Fibroblast of villous mesenchyme (primary cell): Measurements from ENCODE around the gene TNFAIP8L1. TPM values are rescaled to one million over a fixed set of nuclear protein-coding genes. Genes with fewer than 3 reads are reported as not detected.
A peak's percentile ranks its signal among the peaks of the same experiment; 100 is the strongest.
"Not testable (repeated sequence)": the region's sequence is repeated elsewhere in the genome, so short reads cannot be mapped to it uniquely, and the experiment has no call there.

Experiments used
- DNase-seq: peaks from one replicate; pipeline ENCODE4 v3.0.0-alpha.2; 2010; ENCODE audit warnings: low read depth
- H3K4me3 ChIP-seq: 2 replicates; pipeline ENCODE4 v1.5.1; 2011; ENCODE audit warnings: low read depth, mild to moderate bottlenecking, low read length
- total RNA-seq: library from RNA; depleted of rRNA; stranded (reverse); fragments of >200 nt; gene quantifications from 2 replicates; pipeline ENCODE4 v1.2.3, GENCODE V29; 2012
- TF ChIP-seq, protein P1 (sequence below): IDR thresholded peaks from 2 replicates; pipeline ENCODE4 v1.5.1; 2012; ENCODE audit warnings: low read depth, mild to moderate bottlenecking, low read length; ENCODE audit not compliant: insufficient read depth

Gene TNFAIP8L1
- total RNA-seq, 1 donor = 4.3 TPM

DNA sequence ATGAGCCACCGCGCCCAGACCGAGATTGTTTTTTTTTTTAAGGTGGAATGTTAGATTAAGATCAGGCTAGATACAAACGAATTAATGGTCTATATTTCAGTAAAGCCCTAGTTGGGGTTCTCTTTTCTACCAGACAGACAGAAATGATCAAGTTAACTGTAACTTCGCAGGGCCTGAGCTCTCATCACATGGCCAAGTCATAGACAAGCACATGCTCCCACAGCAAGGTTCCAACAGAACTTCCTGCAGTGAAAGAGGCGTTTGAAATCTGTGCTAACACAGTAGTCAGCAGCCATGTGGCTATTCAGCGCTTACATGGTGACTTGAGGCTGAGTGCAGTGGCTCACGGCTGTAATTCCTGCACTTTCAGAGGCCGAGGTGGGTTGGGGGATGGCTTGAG lies 45.1 kb upstream of the TNFAIP8L1 start:
- H3K4me3 ChIP-seq = no peak overlapping the region
- TF ChIP-seq, protein P1, sequence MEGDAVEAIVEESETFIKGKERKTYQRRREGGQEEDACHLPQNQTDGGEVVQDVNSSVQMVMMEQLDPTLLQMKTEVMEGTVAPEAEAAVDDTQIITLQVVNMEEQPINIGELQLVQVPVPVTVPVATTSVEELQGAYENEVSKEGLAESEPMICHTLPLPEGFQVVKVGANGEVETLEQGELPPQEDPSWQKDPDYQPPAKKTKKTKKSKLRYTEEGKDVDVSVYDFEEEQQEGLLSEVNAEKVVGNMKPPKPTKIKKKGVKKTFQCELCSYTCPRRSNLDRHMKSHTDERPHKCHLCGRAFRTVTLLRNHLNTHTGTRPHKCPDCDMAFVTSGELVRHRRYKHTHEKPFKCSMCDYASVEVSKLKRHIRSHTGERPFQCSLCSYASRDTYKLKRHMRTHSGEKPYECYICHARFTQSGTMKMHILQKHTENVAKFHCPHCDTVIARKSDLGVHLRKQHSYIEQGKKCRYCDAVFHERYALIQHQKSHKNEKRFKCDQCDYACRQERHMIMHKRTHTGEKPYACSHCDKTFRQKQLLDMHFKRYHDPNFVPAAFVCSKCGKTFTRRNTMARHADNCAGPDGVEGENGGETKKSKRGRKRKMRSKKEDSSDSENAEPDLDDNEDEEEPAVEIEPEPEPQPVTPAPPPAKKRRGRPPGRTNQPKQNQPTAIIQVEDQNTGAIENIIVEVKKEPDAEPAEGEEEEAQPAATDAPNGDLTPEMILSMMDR = no peak
- no peak for DNase-seq

DNA sequence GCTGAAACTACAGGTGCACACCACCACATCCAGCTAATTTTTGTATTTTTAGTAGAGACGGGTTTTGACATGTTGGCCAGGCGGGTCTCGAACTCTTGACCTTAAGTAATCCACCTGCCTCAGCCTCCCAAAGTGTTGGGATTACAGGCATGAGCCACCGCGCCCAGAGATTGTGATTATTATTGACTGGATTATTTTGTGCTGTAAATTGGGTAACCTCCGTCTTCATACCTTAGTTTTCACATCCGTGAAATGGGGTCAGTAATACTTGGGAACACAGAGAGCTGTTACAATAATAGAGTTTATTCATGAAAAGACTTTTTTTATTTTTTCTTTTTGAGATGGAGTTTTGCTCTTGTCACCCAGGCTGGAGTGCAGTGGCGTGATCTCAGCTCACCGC lies 44.2 kb upstream of the TNFAIP8L1 start:
- H3K4me3 ChIP-seq, DNase-seq: not testable (repeated sequence)

DNA sequence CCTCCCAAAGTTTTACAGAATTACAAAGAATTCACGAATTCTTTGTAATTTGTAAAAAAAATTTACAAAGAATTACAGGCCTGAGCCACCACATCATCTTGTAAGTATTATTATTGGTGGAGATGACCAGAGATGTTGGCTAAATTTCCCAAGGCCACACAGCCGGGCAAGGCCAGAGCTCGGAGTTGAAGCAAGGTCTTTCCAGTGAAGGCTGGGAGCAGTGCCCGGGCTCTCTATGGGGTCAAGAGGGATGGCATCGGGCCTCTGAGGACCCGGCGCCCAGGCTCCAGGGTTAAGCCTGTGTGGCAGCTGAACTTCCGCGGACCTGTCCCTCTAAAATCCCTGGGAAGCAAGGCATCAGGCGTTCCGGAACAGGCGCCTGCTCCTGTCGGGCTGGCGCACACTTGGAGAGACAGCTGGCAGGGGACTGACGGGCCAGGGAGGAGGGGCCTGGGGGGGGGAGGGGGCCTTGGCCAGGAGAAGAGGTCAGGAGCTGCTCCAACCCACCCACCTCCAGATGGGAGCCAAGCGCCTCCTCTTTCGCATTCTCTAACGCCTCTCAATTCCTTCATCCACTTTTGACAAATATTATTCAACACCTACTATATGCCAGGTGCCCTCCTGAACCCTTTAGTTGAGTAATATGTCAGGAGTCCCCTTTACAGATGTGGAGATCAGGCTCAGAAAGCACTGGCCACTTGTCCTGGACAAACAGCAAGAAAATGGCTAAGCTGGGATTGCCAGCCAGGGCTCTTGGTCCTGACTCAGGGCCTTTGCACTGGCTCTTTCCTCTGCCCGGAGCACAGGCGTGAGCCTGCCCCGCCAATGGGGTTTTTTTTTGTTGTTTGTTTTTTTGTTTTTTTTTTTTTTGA lies 43.0 kb upstream of the TNFAIP8L1 start:
- no peak for DNase-seq
- no peak overlapping the region for H3K4me3 ChIP-seq
- TF ChIP-seq, protein P1 = no peak

DNA sequence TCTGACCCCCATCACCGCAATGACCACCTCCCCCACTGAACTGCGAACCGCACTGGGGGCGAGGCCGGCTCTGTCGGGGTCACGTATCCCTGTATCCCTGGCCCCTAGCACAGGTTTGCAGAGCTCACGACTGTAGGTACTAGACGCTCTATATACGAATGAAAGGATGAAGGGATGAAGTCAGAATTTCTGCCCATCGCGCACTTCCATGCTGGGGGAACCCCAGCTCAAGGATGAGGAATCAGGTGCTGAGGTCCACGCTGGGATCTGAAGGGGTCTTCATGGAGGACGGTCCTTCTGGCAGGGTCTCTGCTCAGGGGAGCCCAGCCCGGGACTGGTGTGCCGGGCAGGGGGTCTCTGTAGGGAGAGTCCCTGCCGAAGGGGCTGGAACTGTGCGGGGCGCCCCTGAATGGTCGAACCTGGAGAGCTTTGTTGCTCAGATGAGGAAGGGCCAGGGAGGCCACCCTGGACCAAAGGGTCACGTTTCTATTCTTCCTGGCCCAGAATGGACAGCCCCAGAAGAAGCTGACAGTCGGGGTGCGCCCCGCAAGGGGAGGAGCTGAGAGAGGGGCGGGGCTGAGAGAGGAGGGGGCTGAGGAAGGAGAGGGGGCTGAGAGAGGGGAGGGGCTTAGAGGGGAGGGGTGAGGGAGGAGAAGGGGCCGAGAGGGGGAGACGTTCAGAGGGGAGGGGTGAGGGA lies 41.9 kb upstream of the TNFAIP8L1 start:
- DNase-seq = no peak
- H3K4me3 ChIP-seq = peak overlapping the region; percentile 38
- TF ChIP-seq, protein P1 = no peak

DNA sequence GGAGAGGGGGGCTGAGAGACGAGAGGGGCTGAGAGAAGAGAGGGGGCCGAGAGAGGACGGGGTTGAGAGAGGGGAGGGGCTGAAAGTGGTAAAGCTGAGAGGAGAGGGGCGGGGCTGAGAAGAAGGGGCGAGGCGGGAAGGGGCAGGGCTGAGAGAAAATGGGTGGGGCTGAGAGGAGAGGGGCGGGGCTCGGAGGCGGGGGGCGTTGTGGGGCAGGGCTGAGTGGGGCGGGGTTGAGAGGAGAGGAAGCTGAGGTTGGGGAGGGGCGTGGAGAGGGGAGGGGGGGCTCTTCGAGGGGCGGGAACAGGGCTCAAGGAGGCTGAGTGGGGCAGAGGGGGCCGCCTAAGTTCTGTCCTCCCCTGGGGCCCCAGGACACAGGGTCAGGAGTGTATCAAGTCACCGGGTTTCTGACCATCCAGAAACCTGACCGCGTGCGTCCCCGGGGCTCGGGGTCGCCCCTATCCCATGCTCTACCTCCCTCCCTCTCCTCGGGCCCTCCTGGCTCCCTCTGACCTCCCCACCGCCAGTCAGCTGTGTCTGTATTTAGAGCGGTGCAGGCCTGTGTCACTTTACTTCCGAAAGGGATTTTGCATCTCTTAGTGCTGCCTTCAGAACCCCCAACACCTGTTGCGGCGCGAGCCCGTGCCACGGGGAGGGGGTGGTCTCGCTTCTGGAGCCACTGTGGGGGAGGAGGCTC lies 41.2 kb upstream of the TNFAIP8L1 start:
- peak; percentile 42 for DNase-seq
- H3K4me3 ChIP-seq = peak overlapping the region; percentile 38
- TF ChIP-seq, protein P1 = no peak

DNA sequence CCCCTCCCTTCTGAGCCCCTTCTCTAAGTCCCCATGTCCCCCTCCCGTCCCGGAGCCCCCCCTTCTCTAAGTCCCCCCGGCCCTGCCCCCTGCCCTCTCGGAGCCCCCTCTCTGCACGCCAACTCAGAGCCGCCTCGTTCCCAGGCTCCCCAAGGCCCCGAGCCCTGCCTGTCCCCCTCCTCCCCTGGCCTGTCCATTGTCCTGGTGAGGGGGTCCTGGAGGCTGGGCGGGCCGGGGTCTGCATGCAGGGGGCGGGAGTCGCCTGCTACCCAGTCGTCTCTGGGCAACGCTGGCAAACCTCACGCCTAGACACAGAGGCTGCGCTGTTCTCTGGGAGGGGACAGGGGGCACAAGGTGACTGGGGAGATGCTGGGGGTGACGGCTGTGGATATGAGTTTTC lies 40.6 kb upstream of the TNFAIP8L1 start:
- DNase-seq = no peak
- TF ChIP-seq, protein P1 = no peak

DNA sequence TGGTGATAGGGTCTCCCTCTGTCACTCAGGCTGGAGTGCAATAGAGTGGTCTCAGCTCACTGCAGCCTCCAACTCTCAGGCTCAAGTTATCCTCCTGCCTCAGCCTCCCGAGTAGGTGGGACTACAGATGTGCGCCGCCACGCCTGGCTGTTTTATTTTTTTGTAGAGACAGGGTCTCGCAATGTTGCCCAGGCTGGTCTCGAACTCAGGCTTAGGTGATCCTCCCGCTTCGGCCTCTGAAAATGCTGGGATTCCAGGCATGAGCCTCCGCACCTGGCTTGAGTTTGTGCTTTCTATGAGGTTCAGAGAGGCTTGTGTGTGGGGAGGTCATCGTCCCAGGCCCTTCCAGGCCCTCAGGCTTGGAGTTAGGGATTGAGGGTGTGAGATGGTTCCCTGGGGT lies 39.2 kb upstream of the TNFAIP8L1 start:
- H3K4me3 ChIP-seq = no peak overlapping the region
- TF ChIP-seq, protein P1 = no peak
- DNase-seq = no peak

More for the DNA sequence above, 40.6 kb upstream of the TNFAIP8L1 start:
- no peak overlapping the region for H3K4me3 ChIP-seq
